CD4-positive, alpha-beta T cell treated with Interleukin-17A for 1 hour (primary cell): ENCODE results near the gene SPAG9.
A peak's percentile ranks its signal among the peaks of the same experiment; 100 is the strongest.

Source experiments
- DNase-seq: peaks from one replicate; pipeline ENCODE4 v3.0.0-alpha.2; 2020

The SPAG9 gene

GRCh38 chr17:50916026-50916707 lies 204.5 kb downstream of the SPAG9 start:
- peak; percentile 22 for DNase-seq

- DNase-seq: no peak
Observed at GRCh38 chr17:50914505-50915063, 206.1 kb downstream of the SPAG9 start.

- DNase-seq: no peak
Observed at GRCh38 chr17:50913120-50913519, 207.5 kb downstream of the SPAG9 start.
